Uterus (tissue), 2 donors: Measurements from ENCODE around the gene IGF2R.

Experiments used
- POLR2A ChIP-seq, 2 donors: fragments of 450-650 bp; IDR thresholded peaks; one replicate each; pipeline ENCODE4 v1.6.1; 2016; ENCODE audit warnings: antibody characterized with exemption in 2 of 2, mild to moderate bottlenecking in 1 of 2, moderate library complexity in 1 of 2
- TF ChIP-seq, protein P1 (sequence below), 4 experiments: fragments of 200-600 bp in 2 of 4; fragments of 450-650 bp in 2 of 4; sonication (generic) in 2 of 4; IDR thresholded peaks; one replicate each; pipeline ENCODE4 v1.5.1; 2016 to 2019; ENCODE audit warnings: antibody characterized with exemption in 4 of 4, mild to moderate bottlenecking in 2 of 4, moderate library complexity in 1 of 4

DNA sequence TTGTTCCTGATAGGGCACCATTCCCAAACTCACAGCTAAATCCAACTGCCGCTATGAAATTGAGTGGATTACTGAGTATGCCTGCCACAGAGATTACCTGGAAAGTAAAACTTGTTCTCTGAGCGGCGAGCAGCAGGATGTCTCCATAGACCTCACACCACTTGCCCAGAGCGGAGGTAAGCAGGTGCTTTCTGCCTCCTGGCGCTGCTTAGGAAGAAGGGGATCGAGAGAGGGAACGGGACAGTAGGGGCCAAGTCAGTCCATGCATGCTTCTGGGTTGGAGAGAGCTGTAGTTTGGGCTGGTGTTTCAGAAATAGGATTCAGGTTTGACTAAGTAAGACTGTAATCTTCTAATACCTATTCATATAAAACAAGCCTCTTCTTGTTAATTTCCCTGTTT lies 63.7 kb downstream of the IGF2R start:
- TF ChIP-seq, protein P1, sequence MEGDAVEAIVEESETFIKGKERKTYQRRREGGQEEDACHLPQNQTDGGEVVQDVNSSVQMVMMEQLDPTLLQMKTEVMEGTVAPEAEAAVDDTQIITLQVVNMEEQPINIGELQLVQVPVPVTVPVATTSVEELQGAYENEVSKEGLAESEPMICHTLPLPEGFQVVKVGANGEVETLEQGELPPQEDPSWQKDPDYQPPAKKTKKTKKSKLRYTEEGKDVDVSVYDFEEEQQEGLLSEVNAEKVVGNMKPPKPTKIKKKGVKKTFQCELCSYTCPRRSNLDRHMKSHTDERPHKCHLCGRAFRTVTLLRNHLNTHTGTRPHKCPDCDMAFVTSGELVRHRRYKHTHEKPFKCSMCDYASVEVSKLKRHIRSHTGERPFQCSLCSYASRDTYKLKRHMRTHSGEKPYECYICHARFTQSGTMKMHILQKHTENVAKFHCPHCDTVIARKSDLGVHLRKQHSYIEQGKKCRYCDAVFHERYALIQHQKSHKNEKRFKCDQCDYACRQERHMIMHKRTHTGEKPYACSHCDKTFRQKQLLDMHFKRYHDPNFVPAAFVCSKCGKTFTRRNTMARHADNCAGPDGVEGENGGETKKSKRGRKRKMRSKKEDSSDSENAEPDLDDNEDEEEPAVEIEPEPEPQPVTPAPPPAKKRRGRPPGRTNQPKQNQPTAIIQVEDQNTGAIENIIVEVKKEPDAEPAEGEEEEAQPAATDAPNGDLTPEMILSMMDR (IDR thresholded peaks at IDR 0.05): no peak
- no peak for TF ChIP-seq POLR2A (IDR thresholded peaks at IDR 0.05)
